BJ (cell line): Measurements from ENCODE around the gene ZNF821. TPM values are rescaled to one million over a fixed set of nuclear protein-coding genes. Genes with fewer than 3 reads are reported as not detected.
"Not testable (repeated sequence)": the region's sequence is repeated elsewhere in the genome, so short reads cannot be mapped to it uniquely, and the experiment has no call there.

ENCODE experiments used
- CTCF ChIA-PET: fragments of 350-600 bp; formaldehyde crosslinking; extraction: SDS; loops from one replicate; lab custom pipeline; 2021; ENCODE audit warnings: antibody characterized with exemption, inconsistent platforms; lab: Yijun Ruan, JAX
- POLR2A ChIA-PET: fragments of 300-600 bp; sonication (Branson Sonifier 250); formaldehyde crosslinking; extraction: SDS; loops from one replicate; lab custom pipeline; 2021; ENCODE audit warnings: antibody characterized with exemption; lab: Charles Lee
- DNase-seq: peaks from one replicate; pipeline ENCODE4 v3.0.0-alpha.2; 2011; ENCODE audit warnings: low read depth
- H3K27me3 ChIP-seq: 2 replicates; pipeline ENCODE4 v1.6.0; 2011; ENCODE audit warnings: low read length; ENCODE audit not compliant: control insufficient read depth, insufficient read depth
- H3K36me3 ChIP-seq: 2 replicates; pipeline ENCODE4 v1.5.1; 2011; ENCODE audit warnings: low read length; ENCODE audit not compliant: control insufficient read depth, insufficient read depth
- H3K4me3 ChIP-seq: 2 replicates; pipeline ENCODE4 v1.5.1; 2011; ENCODE audit warnings: low read depth, mild to moderate bottlenecking, control low read depth, low read length
- polyA plus RNA-seq: library from polyadenylated mRNA; depleted of rRNA; stranded (reverse); fragments of >200 nt; gene quantifications from 2 replicates; pipeline ENCODE4 v1.2.3, GENCODE V29; 2011
- TF ChIP-seq, protein P1 (sequence below): IDR thresholded peaks from 2 replicates; pipeline ENCODE4 v1.5.1; 2011; ENCODE audit warnings: low read depth, mild to moderate bottlenecking, control low read depth, inconsistent platforms, low read length, moderate library complexity; ENCODE audit not compliant: insufficient read depth

Gene ZNF821
- polyA plus RNA-seq, 1 experiment: 5.0 TPM

DNA sequence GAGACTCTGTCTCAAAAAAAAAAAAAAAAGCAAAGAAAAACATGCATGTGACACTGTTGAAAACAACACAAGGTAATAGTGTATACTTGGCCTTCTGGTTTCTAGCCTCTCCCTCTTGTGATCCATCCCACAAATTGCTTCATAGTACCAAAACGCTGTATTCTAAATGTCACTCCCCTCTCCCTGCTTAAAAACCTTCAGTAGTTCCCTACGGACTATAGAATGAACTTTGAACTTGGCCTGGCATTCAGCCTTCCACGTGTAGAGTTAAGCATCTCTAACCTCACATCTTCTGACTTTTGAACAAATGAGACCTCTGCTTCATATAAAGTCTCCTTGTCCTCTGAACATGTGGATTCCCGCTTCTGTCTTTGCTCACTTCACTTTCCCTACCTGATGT lies 5.1 kb downstream of the ZNF821 start:
- Histone ChIP-seq H3K4me3 (no peak overlapping the region), H3K27me3 (no peaks in the 10 kb centered on the region), H3K36me3 (peaks cover 6% of the 10 kb centered on the region)
- POLR2A ChIA-PET: no interaction called here
- CTCF ChIA-PET: no interaction called here
- TF ChIP-seq, protein P1, sequence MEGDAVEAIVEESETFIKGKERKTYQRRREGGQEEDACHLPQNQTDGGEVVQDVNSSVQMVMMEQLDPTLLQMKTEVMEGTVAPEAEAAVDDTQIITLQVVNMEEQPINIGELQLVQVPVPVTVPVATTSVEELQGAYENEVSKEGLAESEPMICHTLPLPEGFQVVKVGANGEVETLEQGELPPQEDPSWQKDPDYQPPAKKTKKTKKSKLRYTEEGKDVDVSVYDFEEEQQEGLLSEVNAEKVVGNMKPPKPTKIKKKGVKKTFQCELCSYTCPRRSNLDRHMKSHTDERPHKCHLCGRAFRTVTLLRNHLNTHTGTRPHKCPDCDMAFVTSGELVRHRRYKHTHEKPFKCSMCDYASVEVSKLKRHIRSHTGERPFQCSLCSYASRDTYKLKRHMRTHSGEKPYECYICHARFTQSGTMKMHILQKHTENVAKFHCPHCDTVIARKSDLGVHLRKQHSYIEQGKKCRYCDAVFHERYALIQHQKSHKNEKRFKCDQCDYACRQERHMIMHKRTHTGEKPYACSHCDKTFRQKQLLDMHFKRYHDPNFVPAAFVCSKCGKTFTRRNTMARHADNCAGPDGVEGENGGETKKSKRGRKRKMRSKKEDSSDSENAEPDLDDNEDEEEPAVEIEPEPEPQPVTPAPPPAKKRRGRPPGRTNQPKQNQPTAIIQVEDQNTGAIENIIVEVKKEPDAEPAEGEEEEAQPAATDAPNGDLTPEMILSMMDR: no peak
- DNase-seq: no peak

DNA sequence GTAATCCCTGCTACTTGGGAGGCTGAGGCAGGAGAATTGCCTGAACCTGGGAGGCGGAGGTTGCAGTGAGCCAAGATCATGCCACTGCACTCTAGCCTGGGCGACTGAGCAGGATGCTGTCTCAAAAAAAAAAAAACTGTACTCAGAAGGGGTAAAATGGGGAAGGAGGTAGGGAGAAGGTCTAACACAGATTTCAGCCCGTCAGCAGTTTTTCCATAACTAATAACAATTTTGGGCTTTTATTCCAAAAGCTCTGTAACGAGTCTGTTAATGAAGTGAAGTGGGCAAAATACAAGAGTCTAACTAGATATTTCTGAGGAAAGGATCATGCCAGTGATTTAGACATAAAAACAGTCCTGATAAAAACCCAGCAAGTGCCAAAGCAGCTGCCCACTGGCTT lies 10.8 kb downstream of the ZNF821 start:
- Histone ChIP-seq H3K4me3 (no peak overlapping the region), H3K36me3 (peaks cover 5% of the 10 kb centered on the region), H3K27me3 (no peaks in the 10 kb centered on the region)
- TF ChIP-seq, protein P1: no peak
- no peak for DNase-seq
- POLR2A ChIA-PET: no interaction called here
- CTCF ChIA-PET: interaction anchor here (1.5 to 9.4 kb wide), 2 partner anchors 8 to 10 kb away, joined by 5 to 90 read pairs; partner anchors contain the start of gene ZNF821

DNA sequence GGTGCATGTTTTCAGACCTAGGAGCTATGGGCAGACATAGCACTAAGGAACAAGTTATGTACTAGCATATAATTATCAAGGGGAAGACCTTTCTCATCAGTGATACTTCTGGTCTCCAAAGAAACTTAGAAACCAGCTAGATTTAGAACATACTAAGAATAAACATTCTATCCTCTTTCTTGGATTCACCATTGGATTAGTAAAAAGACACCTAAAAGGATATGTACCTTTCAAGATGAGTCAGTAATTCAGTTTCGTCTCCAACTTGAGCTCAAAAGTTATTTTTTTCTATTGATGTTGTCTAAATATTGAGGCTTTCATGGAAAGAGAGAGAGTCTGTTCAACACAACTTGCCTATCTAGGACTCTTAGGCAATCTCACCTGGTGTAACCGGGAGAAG lies 13.2 kb downstream of the ZNF821 start:
- Histone ChIP-seq H3K36me3 (0 out of 2 replicates have a peak, but pooled peaks cover 1% of the 10 kb centered on the region), H3K4me3 (no peak overlapping the region), H3K27me3 (no peaks in the 10 kb centered on the region)
- no peak for DNase-seq
- ChIA-PET CTCF (interaction anchor here (0.8 to 9.4 kb wide), 3 partner anchors 12 to 93 kb away, joined by 3 to 90 read pairs (median 4); partner anchors contain the start of gene ZNF821), POLR2A (no interaction called here)
- TF ChIP-seq, protein P1: no peak

DNA sequence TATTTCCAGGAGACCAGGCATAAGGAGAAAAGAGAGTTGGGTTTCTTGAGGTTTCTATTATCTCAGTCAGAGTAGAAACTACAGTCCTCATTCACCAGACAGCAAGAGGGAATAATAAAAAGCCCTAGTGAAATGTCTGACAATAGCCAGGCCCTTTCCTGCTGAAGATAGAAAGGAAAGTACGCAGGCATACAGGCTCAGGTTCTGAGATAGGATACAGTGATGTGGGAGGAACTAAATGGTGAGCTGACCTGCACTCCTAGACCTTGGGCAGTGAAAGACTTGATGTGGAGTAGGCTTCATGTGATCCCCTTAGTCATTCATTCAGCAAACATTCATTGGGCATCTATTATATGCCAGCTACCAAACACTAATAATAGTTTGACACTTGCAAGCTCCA lies 14.9 kb downstream of the ZNF821 start:
- Histone ChIP-seq H3K27me3 (no peaks in the 10 kb centered on the region), H3K36me3 (peaks cover 4% of the 10 kb centered on the region), H3K4me3 (no peak overlapping the region)
- TF ChIP-seq, protein P1: no peak
- no peak for DNase-seq
- POLR2A ChIA-PET: no interaction called here
- CTCF ChIA-PET: interaction anchor here (0.8 to 9.4 kb wide), 2 partner anchors 14 to 61 kb away, joined by 3 to 90 read pairs; partner anchors contain the start of gene ZNF821

DNA sequence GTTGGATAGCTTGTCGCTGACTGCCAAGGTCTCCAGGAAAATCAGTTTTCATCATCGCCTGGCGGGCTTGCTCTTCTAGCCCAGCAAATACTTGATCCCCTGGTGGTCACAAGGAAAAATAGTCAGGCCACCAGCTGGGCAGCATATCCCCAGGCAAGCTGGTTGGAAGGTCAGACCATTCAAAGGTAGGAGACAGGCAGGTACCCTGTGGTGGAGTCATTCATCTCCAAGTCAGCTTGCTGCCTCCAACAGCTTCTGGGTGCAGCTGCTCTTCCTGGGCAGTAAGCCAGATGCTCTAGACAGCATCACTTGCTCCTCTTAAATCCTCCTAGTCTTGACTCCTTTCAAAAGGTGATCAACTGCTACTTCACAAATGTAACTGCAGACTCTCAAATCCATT lies 16.0 kb downstream of the ZNF821 start:
- CTCF ChIA-PET: interaction anchor here (9.4 kb wide), 1 partner anchor 15 kb away, joined by 90 read pairs; the partner anchor contains the start of gene ZNF821
- no peak for DNase-seq
- Histone ChIP-seq H3K36me3 (peaks cover 6% of the 10 kb centered on the region), H3K4me3 (no peak overlapping the region), H3K27me3 (no peaks in the 10 kb centered on the region)
- TF ChIP-seq, protein P1: no peak
- POLR2A ChIA-PET: no interaction called here

DNA sequence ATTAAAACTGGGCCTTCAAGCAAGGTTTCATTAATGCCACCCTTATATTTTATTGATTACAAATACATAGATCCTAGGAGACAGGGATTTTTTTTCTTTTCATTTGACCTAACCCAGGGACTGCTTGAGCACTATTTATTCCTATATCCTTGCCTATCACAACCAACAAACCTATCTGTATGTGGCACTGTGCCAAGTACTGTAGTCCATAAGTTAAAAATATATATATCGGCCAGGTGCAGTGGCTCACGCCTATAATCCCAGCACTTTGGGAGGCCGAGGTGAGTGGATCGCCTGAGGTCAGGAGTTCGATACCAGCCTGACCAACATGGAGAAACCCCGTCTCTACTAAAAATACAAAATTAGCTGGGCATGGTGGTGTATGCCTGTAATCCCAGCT lies 16.8 kb downstream of the ZNF821 start:
- H3K36me3 ChIP-seq, H3K4me3 ChIP-seq, POLR2A ChIA-PET, H3K27me3 ChIP-seq, DNase-seq: not testable (repeated sequence)
- CTCF ChIA-PET: interaction anchor here (1.8 to 9.4 kb wide), 3 partner anchors 10 to 16 kb away, joined by 4 to 90 read pairs (median 21); partner anchors contain the start of gene ZNF821
